HepG2 (cell line): ENCODE data around the gene CAPN7. TPM values are rescaled to one million over a fixed set of nuclear protein-coding genes. Genes with fewer than 3 reads are reported as not detected.

Experiments
- CBX2 ChIP-seq, 2 experiments: fragments of 200-600 bp in 1 of 2; sonication (generic); formaldehyde crosslinking in 1 of 2; IDR thresholded peaks; 2 replicates each; pipeline versions ENCODE4 v1.7.0 to v1.8.1; 2018 to 2022; ENCODE audit warnings: low read depth in 2 of 2, low read length in 1 of 2, mild to moderate bottlenecking in 1 of 2, missing genetic modification reagents in 1 of 2
- FOXA3 ChIP-seq: IDR thresholded peaks from 2 replicates; pipeline ENCODE4 v1.6.1; 2016; ENCODE audit warnings: missing genetic modification reagents, missing compliant biosample characterization
- HDAC1 ChIP-seq: sonication (generic); formaldehyde crosslinking; IDR thresholded peaks from 2 replicates; pipeline ENCODE4 v1.5.1; 2020; ENCODE audit warnings: mild to moderate bottlenecking, missing genetic modification reagents
- HDAC2 ChIP-seq: sonication (generic); formaldehyde crosslinking; IDR thresholded peaks from 2 replicates; pipeline ENCODE4 v1.4.0; 2020; ENCODE audit warnings: missing genetic modification reagents
- MAFF ChIP-seq: IDR thresholded peaks from 2 replicates; pipeline ENCODE4 v1.6.1; 2011; ENCODE audit warnings: low read depth, low read length, improper control_type of control experiment
- MIER2 ChIP-seq: IDR thresholded peaks from 2 replicates; pipeline ENCODE4 v1.6.1; 2016; ENCODE audit warnings: missing biosample characterization, missing genetic modification reagents
- MIER3 ChIP-seq: IDR thresholded peaks from 2 replicates; pipeline ENCODE4 v1.6.1; 2016; ENCODE audit warnings: missing compliant biosample characterization, borderline replicate concordance
- NFRKB ChIP-seq: fragments of 450-650 bp; IDR thresholded peaks from 2 replicates; pipeline ENCODE4 v1.6.1; 2017
- PCBP1 ChIP-seq: fragments of 200-400 bp; formaldehyde crosslinking; IDR thresholded peaks from 2 replicates; pipeline ENCODE4 v1.6.1; 2017; ENCODE audit warnings: mild to moderate bottlenecking, low read depth, low read length, borderline replicate concordance
- POGZ ChIP-seq: sonication (generic); formaldehyde crosslinking; IDR thresholded peaks from 2 replicates; pipeline ENCODE4 v1.4.0; 2020; ENCODE audit warnings: mild to moderate bottlenecking, missing genetic modification reagents
- RAD21 ChIP-seq: fragments of 450-650 bp; formaldehyde crosslinking; IDR thresholded peaks from 2 replicates; pipeline ENCODE4 v1.5.0; 2020; ENCODE audit warnings: mild to moderate bottlenecking
- SMC3 ChIP-seq: IDR thresholded peaks from 2 replicates; pipeline ENCODE4 v1.6.1; 2011; ENCODE audit warnings: low read length, improper control_type of control experiment
- ZNF292 ChIP-seq: sonication (generic); formaldehyde crosslinking; IDR thresholded peaks from 2 replicates; pipeline ENCODE4 v1.8.1; 2022; ENCODE audit warnings: mild to moderate bottlenecking, low read depth, missing genetic modification reagents, borderline replicate concordance
- ZNF335 ChIP-seq: sonication (generic); formaldehyde crosslinking; IDR thresholded peaks from 2 replicates; pipeline ENCODE4 v1.4.0; 2020; ENCODE audit warnings: missing genetic modification reagents
- ZNF382 ChIP-seq: sonication (generic); formaldehyde crosslinking; IDR thresholded peaks from 2 replicates; pipeline ENCODE4 v1.5.0; 2020; ENCODE audit warnings: missing genetic modification reagents, mild to moderate bottlenecking, borderline replicate concordance
- ZSCAN22 ChIP-seq: sonication (generic); formaldehyde crosslinking; IDR thresholded peaks from 2 replicates; pipeline ENCODE4 v1.4.0; 2020; ENCODE audit warnings: mild to moderate bottlenecking, missing genetic modification reagents
- polyA plus RNA-seq, 8 experiments: library from polyadenylated mRNA; depleted of rRNA in 3 of 8; stranded (reverse) in 7 of 8; unstranded in 1 of 8; fragments of >200 nt; fragmentation: Illumina TruSeq in 4 of 8; extraction: Trizol in 4 of 8; gene quantifications; 2 replicates each; pipeline versions ENCODE4 v1.2.1 to v1.2.3, GENCODE V29; 2011 to 2016; ENCODE audit warnings: low read depth in 4 of 8, missing spikeins in 1 of 8, mixed read lengths in 1 of 8; ENCODE audit not compliant: insufficient read depth in 1 of 8
- total RNA-seq, 5 experiments: library from RNA; depleted of rRNA; stranded (reverse); fragments of >200 nt; fragmentation: Illumina TruSeq; extraction: Trizol; gene quantifications; 2 replicates each; pipeline ENCODE4 v1.2.3, GENCODE V29; 2016; ENCODE audit warnings: low read depth in 1 of 5
- TF ChIP-seq, protein P1 (sequence below): sonication (generic); formaldehyde crosslinking; IDR thresholded peaks from 2 replicates; pipeline ENCODE4 v1.4.0; 2020; ENCODE audit warnings: missing genetic modification reagents
- TF ChIP-seq, protein P2 (sequence below): sonication (generic); formaldehyde crosslinking; IDR thresholded peaks from 2 replicates; pipeline ENCODE4 v1.8.0; 2022; ENCODE audit warnings: missing genetic modification reagents, mild to moderate bottlenecking, inconsistent platforms, borderline replicate concordance
- TF ChIP-seq, protein P3 (sequence below): sonication (generic); formaldehyde crosslinking; conservative IDR thresholded peaks from 2 replicates; pipeline ENCODE4 v1.4.0; 2020; ENCODE audit warnings: missing genetic modification reagents
- TF ChIP-seq, protein P4 (sequence below): sonication (generic); formaldehyde crosslinking; conservative IDR thresholded peaks from 2 replicates; pipeline ENCODE4 v1.4.0; 2020; ENCODE audit warnings: mild to moderate bottlenecking, missing genetic modification reagents, moderate library complexity
- TF ChIP-seq, protein P5 (sequence below): sonication (generic); formaldehyde crosslinking; IDR thresholded peaks from 2 replicates; pipeline ENCODE4 v1.4.0; 2020; ENCODE audit warnings: missing genetic modification reagents, borderline replicate concordance

CAPN7 gene
- total and polyA plus RNA-seq, 2 of the 13 experiments (the other 11 are each of a cell fraction or from before 2014, with no cell fraction given) = 16.7 to 36.8 TPM

DNA sequence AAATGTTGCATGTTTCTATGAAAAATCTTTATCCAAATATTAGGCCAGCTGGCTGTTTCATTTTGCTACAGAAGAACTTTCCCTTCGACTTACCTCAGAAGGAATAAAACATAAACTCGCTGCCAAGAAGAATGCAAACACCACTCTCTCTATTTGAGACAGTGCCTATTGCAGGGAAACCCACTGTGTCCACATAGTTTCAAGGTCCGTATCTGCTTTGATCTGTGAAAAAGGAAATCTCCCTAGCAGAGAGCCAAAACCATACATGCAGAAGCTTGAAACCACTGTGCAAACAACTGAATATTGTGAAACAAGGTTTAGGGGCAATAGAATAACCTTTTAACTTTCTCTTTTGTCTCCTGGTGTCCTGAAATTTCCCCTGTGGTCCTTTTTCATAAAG, 35.0 kb upstream of the CAPN7 start (continued):
- TF ChIP-seq, protein P1, sequence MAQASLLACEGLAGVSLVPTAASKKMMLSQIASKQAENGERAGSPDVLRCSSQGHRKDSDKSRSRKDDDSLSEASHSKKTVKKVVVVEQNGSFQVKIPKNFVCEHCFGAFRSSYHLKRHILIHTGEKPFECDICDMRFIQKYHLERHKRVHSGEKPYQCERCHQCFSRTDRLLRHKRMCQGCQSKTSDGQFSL (CRISPR knock-in tag) = no peak
- TF ChIP-seq, protein P2, sequence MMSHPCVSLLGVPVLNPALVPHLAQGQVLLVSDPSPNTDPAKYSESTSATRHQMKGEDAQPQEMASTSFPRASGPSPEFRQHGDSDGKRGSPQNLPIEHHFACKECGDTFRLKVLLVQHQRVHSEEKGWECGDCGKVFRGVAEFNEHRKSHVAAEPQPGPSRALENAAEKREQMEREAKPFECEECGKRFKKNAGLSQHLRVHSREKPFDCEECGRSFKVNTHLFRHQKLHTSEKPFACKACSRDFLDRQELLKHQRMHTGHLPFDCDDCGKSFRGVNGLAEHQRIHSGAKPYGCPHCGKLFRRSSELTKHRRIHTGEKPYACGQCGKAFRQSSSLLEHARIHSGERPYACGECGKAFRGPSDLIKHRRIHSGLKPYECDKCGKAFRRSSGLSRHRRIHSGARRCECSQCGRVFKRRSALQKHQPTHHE = 0 out of 2 replicates have a peak, but pooled peaks have one; percentile 41
- TF ChIP-seq HDAC2 (peak; percentile 97), NFRKB (no peak), PCBP1 (no peak), ZNF335 (CRISPR knock-in tag) (peak; percentile 71), POGZ (CRISPR knock-in tag) (peak; percentile 81), CBX2 (IDR thresholded peaks at IDR 0.05; ENCODE audit: low read depth, low read length) (no peak), CBX2 (CRISPR knock-in tag; IDR thresholded peaks at IDR 0.05; ENCODE audit: low read depth) (no peak), MIER3 (CRISPR knock-in tag) (peak; percentile 96), ZNF292 (CRISPR knock-in tag) (peak; percentile 97), MIER2 (CRISPR knock-in tag) (no peak), ZSCAN22 (CRISPR knock-in tag) (no peak), FOXA3 (CRISPR knock-in tag) (peak; percentile 98), ZNF382 (no peak), MAFF (0 out of 2 replicates have a peak, but pooled peaks have one; percentile 2), HDAC1 (CRISPR knock-in tag) (peak; percentile 90), SMC3 (peak; percentile 18; the same call in 1 of the 2 replicates), RAD21 (CRISPR knock-in tag) (no peak)
- TF ChIP-seq, protein P3, sequence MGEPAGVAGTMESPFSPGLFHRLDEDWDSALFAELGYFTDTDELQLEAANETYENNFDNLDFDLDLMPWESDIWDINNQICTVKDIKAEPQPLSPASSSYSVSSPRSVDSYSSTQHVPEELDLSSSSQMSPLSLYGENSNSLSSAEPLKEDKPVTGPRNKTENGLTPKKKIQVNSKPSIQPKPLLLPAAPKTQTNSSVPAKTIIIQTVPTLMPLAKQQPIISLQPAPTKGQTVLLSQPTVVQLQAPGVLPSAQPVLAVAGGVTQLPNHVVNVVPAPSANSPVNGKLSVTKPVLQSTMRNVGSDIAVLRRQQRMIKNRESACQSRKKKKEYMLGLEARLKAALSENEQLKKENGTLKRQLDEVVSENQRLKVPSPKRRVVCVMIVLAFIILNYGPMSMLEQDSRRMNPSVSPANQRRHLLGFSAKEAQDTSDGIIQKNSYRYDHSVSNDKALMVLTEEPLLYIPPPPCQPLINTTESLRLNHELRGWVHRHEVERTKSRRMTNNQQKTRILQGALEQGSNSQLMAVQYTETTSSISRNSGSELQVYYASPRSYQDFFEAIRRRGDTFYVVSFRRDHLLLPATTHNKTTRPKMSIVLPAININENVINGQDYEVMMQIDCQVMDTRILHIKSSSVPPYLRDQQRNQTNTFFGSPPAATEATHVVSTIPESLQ (CRISPR knock-in tag) = no peak
- TF ChIP-seq, protein P4, sequence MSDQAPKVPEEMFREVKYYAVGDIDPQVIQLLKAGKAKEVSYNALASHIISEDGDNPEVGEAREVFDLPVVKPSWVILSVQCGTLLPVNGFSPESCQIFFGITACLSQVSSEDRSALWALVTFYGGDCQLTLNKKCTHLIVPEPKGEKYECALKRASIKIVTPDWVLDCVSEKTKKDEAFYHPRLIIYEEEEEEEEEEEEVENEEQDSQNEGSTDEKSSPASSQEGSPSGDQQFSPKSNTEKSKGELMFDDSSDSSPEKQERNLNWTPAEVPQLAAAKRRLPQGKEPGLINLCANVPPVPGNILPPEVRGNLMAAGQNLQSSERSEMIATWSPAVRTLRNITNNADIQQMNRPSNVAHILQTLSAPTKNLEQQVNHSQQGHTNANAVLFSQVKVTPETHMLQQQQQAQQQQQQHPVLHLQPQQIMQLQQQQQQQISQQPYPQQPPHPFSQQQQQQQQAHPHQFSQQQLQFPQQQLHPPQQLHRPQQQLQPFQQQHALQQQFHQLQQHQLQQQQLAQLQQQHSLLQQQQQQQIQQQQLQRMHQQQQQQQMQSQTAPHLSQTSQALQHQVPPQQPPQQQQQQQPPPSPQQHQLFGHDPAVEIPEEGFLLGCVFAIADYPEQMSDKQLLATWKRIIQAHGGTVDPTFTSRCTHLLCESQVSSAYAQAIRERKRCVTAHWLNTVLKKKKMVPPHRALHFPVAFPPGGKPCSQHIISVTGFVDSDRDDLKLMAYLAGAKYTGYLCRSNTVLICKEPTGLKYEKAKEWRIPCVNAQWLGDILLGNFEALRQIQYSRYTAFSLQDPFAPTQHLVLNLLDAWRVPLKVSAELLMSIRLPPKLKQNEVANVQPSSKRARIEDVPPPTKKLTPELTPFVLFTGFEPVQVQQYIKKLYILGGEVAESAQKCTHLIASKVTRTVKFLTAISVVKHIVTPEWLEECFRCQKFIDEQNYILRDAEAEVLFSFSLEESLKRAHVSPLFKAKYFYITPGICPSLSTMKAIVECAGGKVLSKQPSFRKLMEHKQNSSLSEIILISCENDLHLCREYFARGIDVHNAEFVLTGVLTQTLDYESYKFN = peak; percentile 98
- TF ChIP-seq, protein P5, sequence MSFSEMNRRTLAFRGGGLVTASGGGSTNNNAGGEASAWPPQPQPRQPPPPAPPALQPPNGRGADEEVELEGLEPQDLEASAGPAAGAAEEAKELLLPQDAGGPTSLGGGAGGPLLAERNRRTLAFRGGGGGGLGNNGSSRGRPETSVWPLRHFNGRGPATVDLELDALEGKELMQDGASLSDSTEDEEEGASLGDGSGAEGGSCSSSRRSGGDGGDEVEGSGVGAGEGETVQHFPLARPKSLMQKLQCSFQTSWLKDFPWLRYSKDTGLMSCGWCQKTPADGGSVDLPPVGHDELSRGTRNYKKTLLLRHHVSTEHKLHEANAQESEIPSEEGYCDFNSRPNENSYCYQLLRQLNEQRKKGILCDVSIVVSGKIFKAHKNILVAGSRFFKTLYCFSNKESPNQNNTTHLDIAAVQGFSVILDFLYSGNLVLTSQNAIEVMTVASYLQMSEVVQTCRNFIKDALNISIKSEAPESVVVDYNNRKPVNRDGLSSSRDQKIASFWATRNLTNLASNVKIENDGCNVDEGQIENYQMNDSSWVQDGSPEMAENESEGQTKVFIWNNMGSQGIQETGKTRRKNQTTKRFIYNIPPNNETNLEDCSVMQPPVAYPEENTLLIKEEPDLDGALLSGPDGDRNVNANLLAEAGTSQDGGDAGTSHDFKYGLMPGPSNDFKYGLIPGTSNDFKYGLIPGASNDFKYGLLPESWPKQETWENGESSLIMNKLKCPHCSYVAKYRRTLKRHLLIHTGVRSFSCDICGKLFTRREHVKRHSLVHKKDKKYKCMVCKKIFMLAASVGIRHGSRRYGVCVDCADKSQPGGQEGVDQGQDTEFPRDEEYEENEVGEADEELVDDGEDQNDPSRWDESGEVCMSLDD = no peak
